CD4-positive, alpha-beta T cell treated with Interleukin-1 beta for 1 hour (primary cell): Measurements from ENCODE around the gene IDH2.
"Not testable (repeated sequence)": the region's sequence is repeated elsewhere in the genome, so short reads cannot be mapped to it uniquely, and the experiment has no call there.

ENCODE experiments used
- DNase-seq, 2 donors: peaks; one replicate each; pipeline ENCODE4 v3.0.0-alpha.2; 2020 to 2022

Gene IDH2

DNA sequence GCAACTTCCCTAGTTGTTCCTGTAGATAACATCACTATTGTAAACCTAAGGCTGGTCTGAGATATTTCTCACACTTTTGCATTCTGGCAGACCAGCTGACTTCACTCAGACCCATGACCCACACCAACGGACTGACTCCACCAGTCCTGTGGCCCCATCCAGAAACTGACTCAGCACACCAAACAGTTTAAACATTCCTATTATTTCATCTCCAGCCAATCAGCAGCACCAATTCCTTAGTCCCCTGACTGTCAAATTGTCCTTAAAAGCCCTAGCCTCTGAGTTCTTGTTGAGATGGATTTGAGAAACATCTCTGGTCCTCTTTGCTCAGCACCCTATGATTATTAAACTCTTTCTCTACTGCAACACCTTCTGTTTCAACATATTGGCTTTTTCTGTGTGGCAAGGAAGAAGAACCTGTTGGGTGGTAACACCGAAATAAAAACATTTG is 12.2 kb upstream of the IDH2 start:
- DNase-seq = no peak

DNA sequence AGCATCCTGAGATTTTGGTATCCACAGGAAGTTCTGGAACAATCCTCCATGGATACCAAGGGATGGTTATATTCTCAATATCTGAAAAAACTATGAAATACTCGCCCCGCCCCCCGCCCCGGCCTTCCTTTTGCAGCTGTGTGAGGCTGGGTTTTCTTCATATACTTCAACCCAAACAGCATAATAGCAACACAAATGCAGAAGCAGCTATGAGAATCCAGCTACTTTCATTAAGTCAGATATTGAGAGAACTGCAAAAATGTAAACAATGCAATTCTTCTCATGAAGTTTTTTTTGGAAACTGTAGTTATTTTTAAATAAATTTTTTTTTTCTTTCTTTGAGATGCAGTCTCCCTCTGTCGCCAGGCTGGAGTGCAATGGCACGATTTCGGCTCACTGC is 10.9 kb upstream of the IDH2 start:
- DNase-seq = no peak

DNA sequence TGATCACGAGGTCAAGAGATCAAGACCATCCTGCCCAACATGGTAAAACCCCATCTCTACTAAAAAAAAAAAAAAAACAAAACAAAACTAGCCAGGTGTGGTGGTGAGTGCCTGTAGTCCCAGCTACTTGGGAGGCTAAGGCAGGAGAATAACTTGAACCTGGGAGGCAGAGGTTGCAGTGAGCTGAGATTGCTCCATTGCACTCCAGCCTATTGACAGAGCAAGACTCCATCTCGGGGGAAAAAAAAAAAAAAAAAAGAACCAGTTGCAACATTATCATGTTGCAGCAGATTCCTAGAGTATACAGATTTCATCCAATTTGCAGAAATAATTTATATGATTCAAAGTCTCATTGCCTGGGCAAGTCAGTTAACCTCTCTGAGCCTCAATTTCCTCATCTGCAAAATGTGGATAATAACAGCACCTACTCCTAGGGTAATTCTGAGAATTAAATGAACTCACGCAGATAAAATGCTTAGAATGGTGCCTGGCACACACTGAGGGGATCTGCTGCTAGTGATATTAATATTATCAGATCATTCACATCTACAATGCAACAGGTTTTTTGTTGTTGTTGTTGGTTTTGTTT is 7.0 kb upstream of the IDH2 start:
- DNase-seq = not testable (repeated sequence)

DNA sequence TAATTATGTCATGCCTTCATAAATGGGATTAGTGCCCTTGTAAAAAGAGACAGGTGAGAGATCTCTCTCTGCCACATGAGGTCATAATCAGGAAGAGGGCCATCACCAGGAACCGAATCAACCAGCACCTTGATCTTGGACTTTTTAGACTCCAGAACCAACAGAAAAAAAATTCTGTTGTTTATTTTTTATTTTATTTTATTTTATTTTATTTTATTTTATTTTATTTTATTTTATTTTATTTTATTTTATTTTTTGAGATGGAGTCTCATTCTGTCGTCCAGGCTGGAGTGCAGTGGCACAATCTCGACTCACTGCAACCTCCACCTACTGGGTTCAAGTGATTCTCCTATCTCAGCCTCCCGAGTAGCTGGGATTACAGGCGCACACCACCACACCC is 5.8 kb upstream of the IDH2 start:
- not testable (repeated sequence) for DNase-seq

DNA sequence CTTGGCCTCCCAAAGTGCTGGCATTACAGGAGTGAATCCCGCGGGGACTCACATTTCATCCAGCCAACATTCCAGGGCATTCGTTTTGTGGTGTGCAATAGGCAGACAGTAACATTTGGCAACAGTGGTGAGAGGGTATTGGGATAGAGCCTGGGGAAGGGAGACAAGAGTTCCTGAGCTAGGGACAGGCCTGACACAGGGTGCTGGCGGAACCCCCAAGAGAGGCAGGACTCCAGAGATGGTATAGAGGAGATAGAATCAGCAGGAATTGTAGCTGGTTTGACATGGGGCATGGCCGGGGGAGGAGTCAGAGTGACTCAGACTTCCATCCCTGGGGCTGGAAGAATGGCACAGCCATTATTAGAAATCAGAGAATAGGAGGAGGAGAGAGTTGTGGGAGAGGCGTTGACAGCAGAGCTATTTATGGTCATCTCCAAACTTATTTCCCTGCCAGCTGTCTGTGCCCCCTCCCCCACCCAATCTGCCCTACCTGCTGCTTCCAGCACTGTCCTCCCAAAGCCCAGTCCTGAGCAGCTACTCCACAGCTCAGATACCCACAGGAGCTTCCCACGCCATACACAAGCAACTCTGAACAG is 4.4 kb upstream of the IDH2 start:
- DNase-seq = no peak

DNA sequence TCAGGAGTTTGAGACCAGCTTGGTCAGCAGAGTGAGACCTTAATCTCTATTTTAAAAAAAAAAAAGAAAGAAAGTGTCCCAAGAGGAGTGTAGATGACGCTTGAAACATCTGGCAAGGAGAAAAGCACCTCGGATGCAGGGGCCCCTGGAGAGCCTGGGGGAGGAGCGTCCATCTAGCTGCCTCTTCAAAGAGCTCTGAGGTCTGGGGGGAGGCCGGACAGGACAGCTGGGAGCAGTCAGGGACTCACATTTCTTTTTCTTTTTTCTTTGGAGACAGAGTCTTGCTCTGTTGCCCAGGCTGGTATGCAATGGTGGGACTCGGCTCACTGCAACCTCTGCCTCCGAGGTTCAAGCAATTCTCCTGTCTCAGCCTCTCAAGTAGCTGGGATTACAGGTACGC is 3.3 kb upstream of the IDH2 start:
- no peak for DNase-seq

DNA sequence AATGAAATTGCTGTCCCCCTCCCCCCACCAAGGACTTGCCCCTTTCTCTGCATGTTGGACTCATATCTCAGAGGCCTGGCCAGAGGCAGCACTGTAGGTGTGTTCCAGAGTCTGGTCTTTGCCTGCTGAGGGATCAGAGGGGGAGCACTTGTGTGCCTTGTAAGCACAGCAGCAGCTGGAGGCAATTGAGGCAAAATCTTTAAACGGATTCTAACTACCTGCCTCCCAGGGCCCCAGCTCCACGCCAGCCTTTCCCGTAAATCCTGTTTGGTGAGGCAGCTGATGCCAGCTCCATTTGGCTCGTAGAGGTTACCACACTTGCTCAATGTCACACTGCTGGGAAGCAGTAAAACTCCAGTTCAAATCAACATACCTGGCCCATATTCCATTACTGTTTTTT is 2.3 kb upstream of the IDH2 start:
- DNase-seq = no peak

DNA sequence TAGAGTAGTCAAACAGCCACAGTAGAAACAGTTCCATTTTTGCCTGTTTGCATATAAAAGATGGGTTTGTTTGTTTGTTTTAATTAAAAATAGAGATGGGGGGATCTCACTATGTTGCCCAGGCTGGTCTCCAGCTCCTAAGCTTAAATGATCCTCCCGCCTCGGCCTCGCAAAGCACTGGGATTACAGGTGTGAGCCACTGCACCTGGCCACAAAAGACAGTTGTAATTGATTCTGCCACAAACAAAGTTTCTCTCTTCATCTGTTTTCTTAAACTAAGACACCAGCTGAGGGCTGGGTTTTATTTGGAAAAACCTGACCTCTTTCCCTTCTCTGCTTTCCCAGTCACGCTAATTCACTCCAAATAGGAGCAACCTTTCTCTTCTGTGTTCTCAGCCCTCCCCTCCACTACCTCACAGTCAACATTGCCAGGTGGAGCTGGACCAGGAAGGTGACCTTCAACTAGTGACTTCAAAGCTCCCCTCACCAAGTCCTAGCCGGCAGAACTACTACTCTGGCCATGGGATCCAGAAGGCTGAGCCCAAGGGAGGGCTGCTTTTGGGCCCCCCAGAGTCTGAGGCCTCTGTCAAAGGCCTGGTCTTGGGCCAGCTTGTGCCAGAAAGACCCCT is 1.5 kb upstream of the IDH2 start:
- DNase-seq = no peak

DNA sequence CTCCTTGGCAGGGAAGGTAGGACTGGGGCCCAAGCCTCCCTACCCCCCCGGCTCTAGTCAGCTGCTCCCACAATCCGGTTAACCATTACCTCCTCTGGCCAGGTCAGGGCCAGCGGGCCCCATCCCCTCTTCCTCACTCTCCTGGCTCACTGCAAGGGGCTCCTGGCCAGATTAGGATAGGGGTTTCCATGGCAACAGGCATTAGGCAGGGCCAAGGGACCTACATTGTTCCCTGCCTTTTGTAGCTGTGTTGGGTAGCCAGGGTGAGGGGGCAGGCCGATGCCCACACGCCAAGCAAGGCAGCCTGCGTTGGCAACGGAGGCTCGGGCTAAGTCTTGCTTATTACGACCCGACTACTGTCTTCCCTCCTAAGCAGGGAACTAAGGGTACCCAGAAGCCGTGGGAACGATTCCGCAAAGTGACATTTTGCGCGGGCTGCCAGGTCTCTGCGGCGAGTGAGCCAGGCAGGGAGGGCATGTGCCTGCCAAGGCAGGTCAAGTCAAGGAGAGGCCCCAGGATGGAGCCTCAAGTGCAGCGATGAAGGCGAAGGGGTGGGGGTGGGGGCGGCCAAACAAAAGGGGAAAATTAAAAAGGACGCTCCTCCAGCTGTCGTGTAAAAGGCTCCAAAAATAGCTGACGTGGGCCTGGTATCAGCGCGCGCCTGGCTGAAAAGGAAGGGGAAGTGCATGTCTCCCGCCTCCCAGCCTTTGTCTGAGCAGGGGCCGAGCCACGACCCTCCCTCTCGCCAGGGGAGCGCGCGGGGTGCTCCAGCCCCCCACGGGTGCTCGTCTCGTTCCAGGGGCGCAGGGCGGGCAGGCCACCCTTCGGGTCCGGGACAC is 919 bp downstream of the IDH2 start:
- peak; percentile 27 to 31 for DNase-seq

DNA sequence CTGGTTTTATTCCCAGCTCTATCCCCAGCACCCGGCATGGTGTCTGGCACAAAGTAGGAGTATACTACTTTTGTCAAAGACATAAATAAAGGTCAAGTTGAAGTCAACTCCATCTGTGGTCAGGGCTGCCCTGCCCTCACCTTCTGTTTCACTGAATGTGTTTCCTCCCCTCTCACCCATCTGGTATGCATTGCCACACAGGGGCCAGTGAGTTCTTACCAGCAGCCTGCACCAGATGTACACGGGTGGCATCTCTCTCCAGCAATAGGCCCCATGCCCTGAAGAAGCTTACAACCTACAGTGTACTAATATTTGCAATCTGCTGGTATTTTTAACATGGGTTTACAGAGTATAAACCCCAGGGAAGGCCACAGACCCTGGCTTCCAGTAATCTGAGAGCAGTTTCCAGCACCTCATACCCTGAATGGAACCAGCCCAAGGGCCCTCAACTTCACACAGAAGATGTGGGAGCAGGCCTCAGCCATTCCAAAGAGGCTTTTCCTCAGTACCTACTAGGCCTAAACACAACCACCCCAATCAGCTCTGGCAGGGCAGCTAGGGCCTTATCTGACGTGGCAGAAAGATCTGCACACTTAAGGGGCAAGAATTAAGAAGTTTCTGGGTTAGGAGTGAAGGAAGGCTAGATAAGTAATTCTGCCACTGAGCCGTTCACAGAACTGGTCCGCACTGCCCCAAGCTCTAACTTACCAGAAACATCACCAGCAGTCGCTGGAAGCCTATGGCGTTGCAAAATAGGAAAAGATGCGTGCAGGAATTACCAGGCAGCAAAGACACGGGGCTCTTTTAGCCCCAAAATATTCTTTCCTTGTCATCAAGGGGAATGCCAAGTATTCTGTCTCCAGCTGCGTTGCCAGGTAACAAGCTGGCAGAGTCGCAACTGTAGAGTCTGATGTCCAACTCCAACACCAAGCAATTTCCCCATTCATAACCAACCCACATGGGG is 2.1 kb downstream of the IDH2 start:
- peak in 1 of 2 donors; percentile 42 for DNase-seq

DNA sequence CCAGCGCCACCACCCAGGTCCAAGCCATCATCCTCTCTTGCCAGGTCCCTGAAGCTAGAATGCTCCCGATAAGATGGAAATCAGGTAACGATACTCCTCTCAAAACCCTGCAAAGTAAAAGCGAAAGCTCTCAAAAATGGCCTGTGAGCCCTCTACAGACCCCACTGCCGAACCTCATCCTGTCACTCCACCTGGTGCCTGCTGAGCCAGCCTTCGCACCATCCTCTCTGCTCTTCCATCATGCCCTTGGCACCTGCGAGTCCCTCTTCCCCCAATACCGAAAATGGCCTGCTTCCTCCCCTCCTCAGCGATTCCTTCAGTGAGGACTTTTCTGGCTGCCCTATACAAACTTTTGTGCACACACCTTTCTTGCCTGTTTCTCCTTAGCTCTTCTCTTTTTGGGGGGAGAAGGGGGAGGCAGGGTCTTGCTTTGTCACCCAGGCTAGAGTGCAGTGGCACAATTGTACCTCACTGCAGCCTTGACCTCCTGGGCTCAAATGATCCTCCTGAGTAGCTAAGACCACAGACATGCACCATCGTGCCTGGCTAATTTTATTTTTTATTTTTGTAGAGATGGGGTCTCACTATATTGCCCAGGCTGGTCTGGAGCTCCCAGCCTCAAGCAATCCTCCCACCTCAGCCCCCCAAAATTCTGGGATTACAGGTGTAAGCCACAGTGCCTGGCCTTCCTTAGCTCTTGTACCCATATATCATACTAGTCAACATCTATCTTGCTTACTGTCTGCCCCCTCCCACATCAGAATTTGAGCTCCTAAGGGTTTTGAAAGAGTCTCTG is 3.0 kb downstream of the IDH2 start:
- DNase-seq = peak; percentile 41 to 67

DNA sequence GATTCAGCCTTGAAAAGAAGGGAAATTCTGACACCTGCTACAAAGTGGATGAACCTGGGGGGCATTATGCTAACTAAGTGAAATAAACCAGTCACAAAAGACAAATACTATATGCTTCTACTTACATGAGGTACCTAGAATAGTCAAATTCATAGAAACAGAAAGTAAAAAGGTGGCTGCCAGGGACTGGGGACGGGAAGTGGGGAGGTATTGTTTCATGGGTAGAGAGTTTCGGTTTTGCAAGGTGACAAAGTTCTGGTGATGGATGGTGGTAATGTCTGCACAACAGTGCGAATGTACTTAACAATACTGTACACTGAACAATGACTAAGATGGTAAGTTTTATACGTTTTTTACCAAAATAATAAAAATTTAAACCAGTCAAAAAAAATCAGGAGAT is 4.8 kb downstream of the IDH2 start:
- DNase-seq = peak; percentile 58 to 79

DNA sequence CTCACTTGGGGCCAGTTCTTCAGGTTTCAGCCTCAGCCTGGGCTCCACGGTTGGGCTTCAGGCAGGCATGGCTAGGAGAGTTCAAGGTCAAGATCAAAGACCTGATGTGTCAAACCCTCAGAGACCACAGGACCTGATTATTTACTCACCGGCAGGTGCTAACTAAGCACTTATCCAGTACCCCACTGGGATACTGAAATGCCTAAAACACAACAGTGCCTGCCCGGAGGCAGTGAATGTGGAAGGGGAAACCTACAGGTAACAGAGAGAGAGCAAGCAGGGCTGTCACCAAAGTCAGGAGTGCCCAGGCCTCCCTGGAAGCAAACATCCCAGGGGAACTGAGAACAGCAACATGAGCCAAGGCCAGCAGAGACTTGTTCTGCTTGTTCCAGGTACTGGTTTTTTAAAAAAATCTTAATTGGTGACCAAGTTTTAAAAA is 6.7 kb downstream of the IDH2 start:
- DNase-seq = peak in 1 of 2 donors; percentile 49

DNA sequence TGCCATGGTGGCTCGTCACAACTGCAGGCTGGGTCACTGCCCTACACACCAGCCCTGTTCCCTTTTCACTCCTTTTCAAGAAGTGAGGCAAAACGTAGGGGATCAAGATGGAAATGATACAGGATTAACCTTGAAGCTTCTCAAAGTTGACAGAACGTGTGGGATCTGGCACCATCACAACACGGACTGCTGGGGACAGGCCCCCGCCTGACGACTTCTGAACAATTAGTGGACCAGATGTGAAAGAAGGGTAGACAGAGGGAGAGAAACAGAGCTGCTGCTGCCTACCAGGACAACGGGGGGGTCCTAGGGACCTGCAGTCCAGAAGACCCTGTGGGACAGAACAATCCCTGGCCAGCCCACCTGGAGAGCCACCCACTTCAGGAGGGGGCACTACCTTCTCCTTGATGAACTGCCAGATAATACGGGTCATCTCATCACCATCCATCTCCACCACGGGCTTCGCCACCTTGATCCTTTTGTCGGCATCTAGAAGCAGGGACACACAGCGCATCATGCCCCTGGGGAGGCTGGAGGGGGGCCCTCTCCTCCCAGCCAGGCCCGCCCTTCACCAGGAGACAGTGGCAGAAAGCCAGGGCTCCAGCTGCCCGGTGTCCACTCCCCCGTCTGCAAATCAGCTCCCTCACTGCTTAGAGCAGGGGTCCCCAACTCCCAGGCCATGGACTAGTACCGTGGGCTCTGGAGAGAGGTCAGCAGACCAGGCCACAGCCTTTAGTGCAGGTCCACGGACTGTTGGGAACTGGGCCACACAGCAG is 10.9 kb downstream of the IDH2 start:
- no peak for DNase-seq

DNA sequence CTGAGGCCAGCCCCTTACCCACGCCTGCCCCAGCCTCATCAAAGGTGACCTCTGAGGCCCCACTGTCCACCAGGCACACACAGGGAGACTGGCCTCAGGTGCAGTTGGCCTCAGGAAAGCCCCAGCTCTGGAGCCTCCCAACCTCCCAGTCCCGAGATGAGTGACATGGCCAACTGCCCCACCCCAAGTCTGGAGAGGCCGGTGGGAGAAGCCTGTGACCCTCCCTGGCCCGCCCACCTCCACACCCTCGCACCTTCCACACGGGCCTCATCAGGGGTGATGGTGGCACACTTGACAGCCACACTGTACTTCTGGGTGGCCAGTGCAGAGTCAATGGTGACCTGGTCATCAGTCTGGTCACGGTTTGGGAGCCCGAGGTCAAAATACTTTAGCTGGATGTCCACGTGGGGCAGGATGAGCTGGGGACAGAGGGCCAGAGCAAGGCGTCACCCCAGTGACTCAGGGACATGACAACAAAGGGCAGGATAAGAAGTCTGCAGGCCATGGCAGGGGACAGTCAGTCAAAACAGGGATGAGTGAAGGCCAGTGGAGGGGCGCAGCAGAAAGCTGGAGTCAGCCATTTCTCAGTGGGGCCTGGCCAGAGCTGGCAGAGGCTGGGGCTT is 11.9 kb downstream of the IDH2 start:
- DNase-seq = no peak

DNA sequence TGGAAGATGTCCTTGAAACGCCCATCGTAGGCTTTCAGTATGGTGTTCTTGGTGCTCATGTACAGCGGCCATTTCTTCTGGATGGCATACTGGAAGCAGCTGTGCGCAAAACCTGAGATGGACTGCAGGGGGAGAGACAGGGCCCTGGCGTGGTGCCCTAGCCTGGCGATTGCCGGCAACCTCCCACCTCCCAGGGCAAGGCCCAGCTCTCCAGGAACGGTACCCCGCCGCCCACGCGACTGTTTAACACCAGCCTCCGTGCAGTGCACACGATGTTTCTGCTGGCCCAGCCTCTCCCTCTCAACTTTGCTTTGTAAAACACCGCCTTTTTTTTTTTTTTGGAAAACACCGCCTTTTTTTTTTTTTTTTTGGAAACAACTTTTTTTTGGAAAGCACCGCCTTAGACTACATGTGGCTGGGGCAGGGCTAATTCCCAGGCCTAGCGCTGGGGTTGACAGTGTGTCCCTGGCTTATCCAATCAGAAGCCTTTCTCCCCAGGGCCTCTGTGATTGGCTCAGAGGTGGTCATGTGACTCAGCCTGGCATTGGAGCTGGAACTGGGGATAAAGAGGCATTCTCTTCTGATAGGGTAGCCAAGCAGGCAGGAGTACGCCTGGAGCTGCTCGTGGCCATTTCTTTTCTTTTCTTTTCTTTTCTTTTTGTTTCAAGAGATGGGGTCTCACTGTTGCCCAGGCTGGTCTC is 14.7 kb downstream of the IDH2 start:
- no peak for DNase-seq

DNA sequence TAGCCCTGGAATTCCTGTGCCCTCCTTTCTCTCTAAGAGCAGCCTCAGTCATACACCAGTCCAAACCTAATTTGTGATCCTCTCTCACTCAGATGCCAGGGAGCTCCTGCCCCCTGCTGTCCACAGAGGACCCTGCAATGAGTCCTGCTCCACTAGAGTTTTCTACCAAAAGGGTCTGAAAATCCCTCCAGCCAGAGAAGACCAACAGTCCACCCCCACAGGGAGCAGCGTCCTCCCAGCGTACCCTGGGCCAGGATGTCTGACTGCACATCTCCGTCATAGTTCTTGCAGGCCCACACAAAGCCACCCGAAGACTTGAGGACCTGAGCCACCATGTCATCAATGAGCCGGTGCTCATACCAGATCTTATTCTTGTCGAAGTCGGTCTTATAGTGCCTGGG is 15.4 kb downstream of the IDH2 start:
- DNase-seq = peak; percentile 52 to 63

DNA sequence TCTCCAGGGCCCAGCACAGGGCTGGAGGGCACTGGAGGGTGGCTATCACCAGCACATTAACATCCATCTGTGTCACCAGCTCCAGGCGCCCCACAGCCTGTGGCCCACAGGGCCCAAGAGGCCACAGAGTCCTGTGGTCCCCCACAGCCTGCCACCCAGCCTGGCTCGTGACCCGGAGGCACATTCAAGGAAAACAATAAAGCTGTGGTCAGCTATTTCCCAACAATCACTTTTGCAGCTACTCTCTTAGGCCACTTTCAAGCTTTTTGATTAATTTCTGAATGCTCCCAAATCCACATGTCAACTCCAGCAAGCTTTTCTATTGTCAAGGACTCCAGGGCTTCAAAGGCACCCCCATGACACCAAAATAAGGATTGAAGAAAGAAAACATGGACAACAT is 16.7 kb downstream of the IDH2 start:
- no peak for DNase-seq

DNA sequence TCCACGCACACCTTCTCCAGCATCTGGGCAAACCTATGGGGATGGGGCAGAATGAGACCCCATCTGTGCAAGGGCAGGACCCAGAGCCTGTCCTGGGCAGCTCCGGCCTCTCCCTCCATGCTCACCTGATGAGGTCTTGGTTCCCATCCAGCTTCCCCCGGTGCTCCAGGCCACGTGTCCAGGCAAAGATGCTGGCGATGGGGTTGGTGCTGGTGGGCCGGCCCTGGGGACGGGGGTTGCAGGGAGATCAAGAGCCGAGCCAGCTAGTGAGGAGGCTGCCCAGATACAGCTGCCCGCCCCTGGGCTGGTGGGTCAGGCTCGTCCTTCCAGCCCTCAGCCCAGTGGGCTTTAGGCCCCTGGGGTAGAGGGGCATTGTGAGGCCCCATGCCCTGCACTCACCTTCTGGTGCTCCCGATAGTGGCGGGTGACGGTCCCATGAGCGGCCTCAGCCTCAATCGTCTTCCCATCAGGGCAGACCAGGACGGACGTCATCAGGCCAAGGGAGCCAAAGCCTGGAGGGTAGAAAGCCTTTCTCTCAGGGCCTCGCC is 17.3 kb downstream of the IDH2 start:
- no peak for DNase-seq
